Endothelial cell of umbilical vein (primary cell): ENCODE data around the gene ZMYM3. TPM values are rescaled to one million over a fixed set of nuclear protein-coding genes. Genes with fewer than 3 reads are reported as not detected.

Experiments used
- BruUV-seq: library from RNA; stranded (reverse); fragments of 400-500 nt; replicated peaks from 2 replicates; lab custom pipeline; 2021; lab: Mats Ljungman, UMichigan
- CTCF ChIA-PET: fragments of 300-600, 350-600 bp; sonication (Branson Sonifier 250); formaldehyde crosslinking; loops from one replicate; lab custom pipeline; 2021; ENCODE audit warnings: antibody characterized with exemption, inconsistent platforms; lab: Charles Lee
- POLR2A ChIA-PET: fragments of 300-600, 350-600 bp; sonication (Branson Sonifier 250); formaldehyde crosslinking; loops from one replicate; lab custom pipeline; 2021; ENCODE audit warnings: antibody characterized with exemption, inconsistent platforms; lab: Charles Lee
- DNase-seq: peaks from one replicate; pipeline ENCODE4 v3.0.0-alpha.2; 2011; ENCODE audit warnings: low read depth, low spot score
- FAIRE-seq: peaks from 2 replicates; lab custom pipeline; 2011; peaks lifted over from hg19 to GRCh38; lab: Jason Lieb, UNC
- H2AFZ ChIP-seq: 2 replicates; pipeline ENCODE4 v1.6.0; 2012; ENCODE audit warnings: low read depth, low read length, control low read depth, inconsistent platforms
- H3K27ac ChIP-seq: 2 replicates; pipeline ENCODE4 v1.5.1; 2011; ENCODE audit warnings: low read depth, mild to moderate bottlenecking, control low read depth, low read length, moderate library complexity; ENCODE audit not compliant: insufficient read depth
- H3K27me3 ChIP-seq, 2 experiments: 2 replicates each; pipeline versions ENCODE4 v1.6.0 to v1.6.1; 2011; ENCODE audit warnings: low read length in 2 of 2, mixed read lengths in 1 of 2; ENCODE audit not compliant: control insufficient read depth in 2 of 2, insufficient read depth in 2 of 2
- H3K36me3 ChIP-seq, 2 experiments: 2 replicates in 1 of 2; 3 replicates in 1 of 2; pipeline ENCODE4 v1.5.1; 2011; ENCODE audit warnings: low read length in 2 of 2, mild to moderate bottlenecking in 1 of 2, moderate library complexity in 1 of 2; ENCODE audit not compliant: control insufficient read depth in 2 of 2, insufficient read depth in 2 of 2; ENCODE audit errors: extremely low read depth in 1 of 2
- H3K4me1 ChIP-seq: 3 replicates; pipeline ENCODE4 v1.5.1; 2011; ENCODE audit warnings: mild to moderate bottlenecking, low read length; ENCODE audit not compliant: control insufficient read depth, insufficient read depth; ENCODE audit errors: extremely low read depth
- H3K4me2 ChIP-seq: 2 replicates; pipeline ENCODE4 v1.6.1; 2011; ENCODE audit warnings: low read length, control low read depth, mixed read lengths; ENCODE audit not compliant: insufficient read depth
- H3K4me3 ChIP-seq, 3 experiments: fragments of 200-600 bp in 1 of 3; sonication (generic), shearing (Covaris generic) in 1 of 3; replicated peaks in 1 of 3; 2 replicates each; pipeline ENCODE4 v1.5.1; 2011 to 2016; ENCODE audit warnings: control low read depth in 3 of 3, low read length in 3 of 3, mild to moderate bottlenecking in 2 of 3, inconsistent platforms in 1 of 3, low read depth in 1 of 3, moderate library complexity in 1 of 3; ENCODE audit not compliant: insufficient read depth in 1 of 3
- H3K79me2 ChIP-seq: 2 replicates; pipeline ENCODE4 v1.6.0; 2012; ENCODE audit warnings: low read length, inconsistent platforms; ENCODE audit not compliant: control insufficient read depth, insufficient read depth
- H3K9ac ChIP-seq: replicated peaks from 2 replicates; pipeline ENCODE3; 2011; ENCODE audit warnings: low read length, control low read depth; ENCODE audit not compliant: insufficient read depth; ENCODE audit errors: extremely low read depth
- H3K9me1 ChIP-seq: replicated peaks from 3 replicates; pipeline ENCODE4 v1.6.0; 2011; ENCODE audit warnings: mild to moderate bottlenecking, low read length; ENCODE audit not compliant: control insufficient read depth, insufficient read depth; ENCODE audit errors: extremely low read depth
- H3K9me3 ChIP-seq: replicated peaks from 2 replicates; pipeline ENCODE4 v1.5.1; 2012; ENCODE audit warnings: low read length, inconsistent platforms; ENCODE audit not compliant: control insufficient read depth, insufficient read depth
- H4K20me1 ChIP-seq: replicated peaks from 2 replicates; pipeline ENCODE3; 2011; ENCODE audit warnings: mild to moderate bottlenecking, low read length; ENCODE audit not compliant: control insufficient read depth, insufficient read depth; ENCODE audit errors: extremely low read depth
- EZH2 ChIP-seq: IDR thresholded peaks from 2 replicates; pipeline ENCODE4 v1.6.1; 2012; ENCODE audit warnings: borderline replicate concordance, low read depth, mild to moderate bottlenecking, moderate library complexity, low read length, inconsistent platforms; ENCODE audit not compliant: severe bottlenecking
- FOS ChIP-seq: IDR thresholded peaks from 2 replicates; pipeline ENCODE4 v1.6.1; 2011; ENCODE audit warnings: mild to moderate bottlenecking, low read length, moderate library complexity, borderline replicate concordance; ENCODE audit not compliant: insufficient read depth
- GATA2 ChIP-seq: IDR thresholded peaks from 2 replicates; pipeline ENCODE4 v1.7.0; 2011; ENCODE audit warnings: low read depth, mild to moderate bottlenecking, moderate library complexity, mixed read lengths, low read length; ENCODE audit not compliant: insufficient read length, insufficient read depth
- JUN ChIP-seq: IDR thresholded peaks from 2 replicates; pipeline ENCODE4 v1.6.1; 2011; ENCODE audit warnings: borderline replicate concordance, low read depth; ENCODE audit not compliant: insufficient read length, insufficient read depth
- MYC ChIP-seq: IDR thresholded peaks from one replicate; pipeline ENCODE4 v1.6.1; 2011; ENCODE audit warnings: mild to moderate bottlenecking, low read depth, low read length
- POLR2A ChIP-seq: IDR thresholded peaks from 2 replicates; pipeline ENCODE4 v1.6.1; 2012; ENCODE audit warnings: low read depth, mild to moderate bottlenecking, control low read depth, low read length
- POLR2AphosphoS5 ChIP-seq: IDR thresholded peaks from 2 replicates; pipeline ENCODE4 v1.6.1; 2012; ENCODE audit warnings: low read depth, mild to moderate bottlenecking, control low read depth, low read length, moderate library complexity; ENCODE audit not compliant: insufficient read depth
- dilution Hi-C: fragments of 300-500 bp; cut with MboI; formaldehyde crosslinking; loops from one replicate; pipeline ENCODE4 v1.15.0; 2019; ENCODE audit warnings: low sequenced_read_pairs; ENCODE audit not compliant: extremely low pct_ligation_motif_present
- intact Hi-C: fragments of 100-400 bp; cut with micrococcal nuclease; formaldehyde crosslinking; loops from one replicate; pipeline ENCODE4 v1.10.0; 2022
- polyA plus RNA-seq, 4 experiments: library from polyadenylated mRNA; depleted of rRNA in 3 of 4; stranded (reverse) in 3 of 4; unstranded in 1 of 4; fragments of >200 nt; gene quantifications; 2 replicates each; pipeline versions ENCODE4 v1.2.1 to v1.2.3, GENCODE V29; 2011 to 2012; ENCODE audit warnings: missing spikeins in 1 of 4
- total RNA-seq: library from RNA; stranded (reverse); gene quantifications from 2 replicates; pipeline ENCODE4 v1.2.3, GENCODE V29; 2021
- TF ChIP-seq, protein P1 (sequence below): IDR thresholded peaks from 2 replicates; pipeline ENCODE4 v1.6.1; 2011; ENCODE audit not compliant: insufficient read depth, insufficient read length
- TF ChIP-seq, protein P2 (sequence below), 2 donors: IDR thresholded peaks; 1 replicate in 1 of 2; 2 replicates in 1 of 2; pipeline ENCODE4 v1.5.1; 2011; ENCODE audit warnings: low read length in 2 of 2, mild to moderate bottlenecking in 2 of 2, moderate library complexity in 2 of 2, control low read depth in 1 of 2, inconsistent platforms in 1 of 2, low read depth in 1 of 2; ENCODE audit not compliant: insufficient read depth in 1 of 2; ENCODE audit errors: extremely low read depth in 1 of 2

ZMYM3 gene
- total and polyA plus RNA-seq, 2 donors (not counting 3 experiments of a cell fraction or from before 2014, with no cell fraction given), result 26.5 to 32.9 TPM

DNA sequence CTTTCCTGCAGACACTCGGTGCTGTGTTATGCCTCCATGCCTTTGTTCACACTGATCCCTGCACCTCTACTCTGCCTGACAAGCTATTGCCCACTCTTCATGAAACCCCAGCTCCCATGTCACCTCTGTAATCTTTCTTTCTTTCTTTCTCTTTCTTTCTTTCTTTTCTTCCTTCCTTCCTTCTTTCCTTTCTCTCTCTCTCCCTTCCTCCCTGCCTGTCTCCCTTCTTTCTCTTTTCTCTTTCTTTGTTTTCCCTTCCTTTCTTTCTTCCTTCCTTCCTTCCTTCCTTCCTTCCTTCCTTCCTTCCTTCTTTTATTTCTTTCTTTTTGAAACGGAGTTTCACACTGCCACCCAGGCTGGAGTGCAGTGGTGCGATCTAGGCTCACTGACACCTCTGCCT is 18.5 kb downstream of the ZMYM3 start:
- TF ChIP-seq POLR2A (no peak), MYC (no peak), GATA2 (no peak), EZH2 (no peak), JUN (no peak), POLR2AphosphoS5 (no peak), FOS (no peak)
- TF ChIP-seq, protein P1, sequence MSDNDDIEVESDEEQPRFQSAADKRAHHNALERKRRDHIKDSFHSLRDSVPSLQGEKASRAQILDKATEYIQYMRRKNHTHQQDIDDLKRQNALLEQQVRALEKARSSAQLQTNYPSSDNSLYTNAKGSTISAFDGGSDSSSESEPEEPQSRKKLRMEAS, result no peak
- TF ChIP-seq, protein P2, sequence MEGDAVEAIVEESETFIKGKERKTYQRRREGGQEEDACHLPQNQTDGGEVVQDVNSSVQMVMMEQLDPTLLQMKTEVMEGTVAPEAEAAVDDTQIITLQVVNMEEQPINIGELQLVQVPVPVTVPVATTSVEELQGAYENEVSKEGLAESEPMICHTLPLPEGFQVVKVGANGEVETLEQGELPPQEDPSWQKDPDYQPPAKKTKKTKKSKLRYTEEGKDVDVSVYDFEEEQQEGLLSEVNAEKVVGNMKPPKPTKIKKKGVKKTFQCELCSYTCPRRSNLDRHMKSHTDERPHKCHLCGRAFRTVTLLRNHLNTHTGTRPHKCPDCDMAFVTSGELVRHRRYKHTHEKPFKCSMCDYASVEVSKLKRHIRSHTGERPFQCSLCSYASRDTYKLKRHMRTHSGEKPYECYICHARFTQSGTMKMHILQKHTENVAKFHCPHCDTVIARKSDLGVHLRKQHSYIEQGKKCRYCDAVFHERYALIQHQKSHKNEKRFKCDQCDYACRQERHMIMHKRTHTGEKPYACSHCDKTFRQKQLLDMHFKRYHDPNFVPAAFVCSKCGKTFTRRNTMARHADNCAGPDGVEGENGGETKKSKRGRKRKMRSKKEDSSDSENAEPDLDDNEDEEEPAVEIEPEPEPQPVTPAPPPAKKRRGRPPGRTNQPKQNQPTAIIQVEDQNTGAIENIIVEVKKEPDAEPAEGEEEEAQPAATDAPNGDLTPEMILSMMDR (IDR thresholded peaks at IDR 0.05; ENCODE audit: extremely low read depth in 1 of 2, insufficient read depth in 1 of 2, low read depth in 1 of 2, low read length in 2 of 2), result no peak
- H3K4me3 ChIP-seq, result no peak overlapping the region
- H3K27ac ChIP-seq, result no peak overlapping the region
- no TSS peak for BruUV-seq
- H3K36me3 ChIP-seq, result peaks cover 0 to 5% of the 10 kb centered on the region in 2 experiments
- ChIA-PET POLR2A (no interaction called here), CTCF (no interaction called here)
- H3K9me1 ChIP-seq, result no peaks in the 10 kb centered on the region
- FAIRE-seq, result no peak
- H3K9me3 ChIP-seq, result no peaks in the 10 kb centered on the region
- H3K9ac ChIP-seq, result no peak overlapping the region
- H2AFZ ChIP-seq, result no peak overlapping the region
- H3K4me2 ChIP-seq, result no peak overlapping the region
- intact Hi-C loops, result no loop called here
- H4K20me1 ChIP-seq, result no peaks in the 10 kb centered on the region
- H3K79me2 ChIP-seq, result no peaks in the 10 kb centered on the region
- no peaks in the 10 kb centered on the region for H3K27me3 ChIP-seq
- dilution Hi-C loops, result no loop called here
- no peaks in the 10 kb centered on the region for H3K4me1 ChIP-seq
- DNase-seq, result no peak
